SKM-1 (cell line): ENCODE results near the gene DYRK1B.

Experiments used
- DNase-seq: peaks from one replicate; lab custom pipeline; 2025; ENCODE audit not compliant: unreplicated experiment; lab: John Stamatoyannopoulos, UW

Gene DYRK1B

DNA sequence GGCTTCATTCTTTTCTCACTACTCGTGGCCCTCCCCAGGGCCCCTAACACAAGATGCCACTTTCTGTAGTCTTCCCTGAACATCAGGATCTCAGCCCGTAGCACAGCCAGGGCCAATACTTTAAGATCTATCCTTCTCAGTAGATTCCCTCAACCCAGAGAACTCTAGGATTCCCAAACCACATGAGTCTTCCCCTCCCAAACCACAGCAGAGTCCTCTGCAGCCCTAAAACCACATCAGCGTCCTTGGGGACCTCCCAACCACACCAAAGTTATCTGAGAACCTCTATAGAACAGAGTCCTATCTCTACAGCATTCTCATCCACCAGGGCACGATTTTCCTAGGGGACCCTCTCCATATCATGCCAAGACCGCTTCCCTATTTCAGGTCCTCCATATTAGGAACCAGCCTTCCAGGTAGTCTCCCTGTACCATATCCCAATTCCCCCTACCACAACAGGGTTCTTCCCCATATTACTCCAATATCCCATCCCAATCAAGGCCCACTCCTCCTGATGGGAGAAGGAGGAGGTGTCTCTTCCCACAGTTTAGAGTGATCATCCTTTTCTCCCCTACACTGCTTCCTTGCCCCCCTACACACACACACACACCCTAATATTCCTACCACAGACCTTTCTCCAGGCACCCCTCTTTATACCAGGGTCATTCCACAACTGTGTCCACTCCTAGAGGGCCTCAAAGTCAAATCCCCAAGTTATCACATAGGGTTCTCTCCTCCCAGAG lies 1.4 kb downstream of the DYRK1B start:
- no peak for DNase-seq

GRCh38 chr19:39831679-39832078 lies 2.3 kb downstream of the DYRK1B start:
- DNase-seq = no peak

- no peak for DNase-seq
Measured at GRCh38 chr19:39830847-39831246, 3.1 kb downstream of the DYRK1B start.

- no peak for DNase-seq
Measured at GRCh38 chr19:39830406-39830805, 3.6 kb downstream of the DYRK1B start.

- no peak for DNase-seq
Measured at GRCh38 chr19:39829702-39830275, 4.2 kb downstream of the DYRK1B start.

DNA sequence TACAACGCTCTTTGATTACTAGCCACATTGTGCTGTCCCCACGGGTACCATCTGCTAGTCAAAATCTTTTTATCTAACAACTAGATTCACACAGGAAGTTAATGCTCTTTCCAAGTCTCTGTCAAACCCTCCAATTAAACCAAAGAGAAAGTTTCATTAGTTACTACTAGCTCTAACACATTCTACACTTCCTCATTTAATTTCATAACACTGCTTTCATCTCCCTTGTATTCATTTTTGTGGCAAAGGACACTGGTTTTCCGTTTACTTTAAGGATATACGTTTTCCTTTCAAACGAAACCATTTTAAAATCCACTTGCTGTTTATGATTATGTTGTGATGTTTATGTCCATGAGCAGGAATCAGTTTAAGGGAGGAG lies 5.3 kb downstream of the DYRK1B start:
- no peak for DNase-seq

- DNase-seq = no peak
Measured at GRCh38 chr19:39828015-39828653, 5.8 kb downstream of the DYRK1B start.

- DNase-seq = no peak
Measured at GRCh38 chr19:39827216-39827615, 6.7 kb downstream of the DYRK1B start.

DNA sequence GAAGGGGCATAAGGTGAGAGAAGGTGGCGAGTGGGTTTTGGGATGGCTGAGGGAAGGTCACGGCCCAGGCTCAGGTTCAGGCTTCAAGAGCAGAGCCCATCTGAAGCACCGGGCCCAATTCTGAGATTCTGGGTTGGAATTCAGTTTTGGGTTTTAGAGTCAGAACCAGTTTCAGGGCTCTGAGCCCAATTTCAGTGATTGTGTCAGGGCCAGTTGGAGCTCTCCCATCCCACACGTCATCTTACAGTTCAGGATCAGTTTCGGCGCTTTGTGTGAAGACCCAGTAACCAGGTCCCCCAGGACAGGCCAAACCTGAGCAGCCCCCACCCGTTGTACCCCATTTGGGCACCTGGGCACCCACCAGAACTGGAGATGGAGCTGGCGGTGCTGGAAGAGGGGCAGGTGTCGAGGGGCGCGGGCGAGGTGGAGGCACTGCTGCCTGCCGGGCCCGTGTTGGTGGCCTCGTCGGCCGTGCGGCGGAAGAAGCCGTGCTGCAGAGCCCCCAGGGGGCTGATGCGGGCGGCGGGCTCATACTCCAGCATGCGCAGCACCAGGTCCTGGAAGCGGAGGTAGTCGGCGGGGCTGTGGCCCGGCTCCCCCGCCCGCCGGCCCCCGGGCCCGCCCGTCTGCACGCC lies 7.5 kb downstream of the DYRK1B start:
- no peak for DNase-seq

- DNase-seq = no peak
Measured at GRCh38 chr19:39825531-39826076, 8.4 kb downstream of the DYRK1B start.

- no peak for DNase-seq
Measured at GRCh38 chr19:39825093-39825463, 8.9 kb downstream of the DYRK1B start.

GRCh38 chr19:39824143-39825092 lies 9.5 kb downstream of the DYRK1B start:
- DNase-seq = peak; percentile 88

DNA sequence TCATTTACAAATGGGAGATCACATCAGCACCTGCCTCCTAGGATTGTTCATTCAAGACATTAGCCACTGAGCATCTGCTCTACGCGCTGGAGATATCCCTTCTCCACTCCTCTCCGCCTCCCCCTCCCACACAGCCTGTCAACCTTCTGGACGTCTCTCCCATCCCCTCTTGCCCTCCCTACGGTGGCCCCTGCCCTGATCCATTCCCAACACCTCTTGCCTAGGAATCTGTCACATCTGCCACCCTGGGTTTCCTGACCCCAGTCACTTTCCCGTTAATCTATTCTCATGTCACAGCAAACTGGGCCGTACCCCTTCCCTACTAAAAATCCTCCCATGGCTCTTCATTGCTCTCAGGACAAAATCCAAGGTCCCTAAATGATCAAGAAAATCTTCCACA lies 10.3 kb downstream of the DYRK1B start:
- no peak for DNase-seq

DNA sequence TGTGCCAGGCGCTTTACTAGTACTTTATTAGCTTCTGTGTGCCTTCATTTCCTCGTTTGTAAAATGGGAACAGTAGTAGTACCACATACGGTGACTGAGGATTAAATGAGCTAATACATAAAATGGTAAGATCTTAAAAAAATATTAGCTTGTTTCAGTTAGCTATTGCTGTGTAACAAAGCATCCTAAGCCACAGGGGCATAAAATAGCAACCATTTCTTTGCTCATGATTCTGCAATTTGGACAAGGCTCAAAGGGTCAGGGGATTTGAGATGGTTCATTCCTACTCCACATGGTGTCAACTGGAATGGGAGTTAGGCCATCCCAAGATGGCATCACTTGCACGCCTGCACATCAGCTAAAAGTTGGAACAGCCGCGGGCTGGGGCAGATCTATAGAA lies 13.3 kb downstream of the DYRK1B start:
- DNase-seq = no peak

DNA sequence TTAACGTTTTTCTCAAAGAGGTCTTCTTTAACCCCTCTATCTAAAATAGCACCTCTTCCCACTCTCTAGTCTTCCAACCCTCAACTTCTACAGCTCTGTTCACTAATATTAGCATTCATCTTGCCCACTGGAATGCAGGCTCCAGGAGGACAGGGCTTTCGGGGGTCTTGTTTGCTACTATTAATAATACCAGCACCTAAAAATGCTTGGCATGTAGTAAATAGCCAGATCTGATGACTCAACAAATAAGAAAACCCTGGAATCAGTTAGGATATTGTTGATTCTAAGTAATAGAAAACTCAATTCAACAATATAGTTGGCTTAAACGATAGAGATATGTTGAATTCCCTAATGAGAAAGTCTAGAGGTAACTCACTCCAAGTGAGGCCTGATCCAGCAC lies 14.2 kb downstream of the DYRK1B start:
- DNase-seq = no peak

GRCh38 chr19:39818626-39819097 lies 15.3 kb downstream of the DYRK1B start:
- no peak for DNase-seq

- DNase-seq = no peak
Measured at GRCh38 chr19:39817888-39818561, 15.9 kb downstream of the DYRK1B start.

DNA sequence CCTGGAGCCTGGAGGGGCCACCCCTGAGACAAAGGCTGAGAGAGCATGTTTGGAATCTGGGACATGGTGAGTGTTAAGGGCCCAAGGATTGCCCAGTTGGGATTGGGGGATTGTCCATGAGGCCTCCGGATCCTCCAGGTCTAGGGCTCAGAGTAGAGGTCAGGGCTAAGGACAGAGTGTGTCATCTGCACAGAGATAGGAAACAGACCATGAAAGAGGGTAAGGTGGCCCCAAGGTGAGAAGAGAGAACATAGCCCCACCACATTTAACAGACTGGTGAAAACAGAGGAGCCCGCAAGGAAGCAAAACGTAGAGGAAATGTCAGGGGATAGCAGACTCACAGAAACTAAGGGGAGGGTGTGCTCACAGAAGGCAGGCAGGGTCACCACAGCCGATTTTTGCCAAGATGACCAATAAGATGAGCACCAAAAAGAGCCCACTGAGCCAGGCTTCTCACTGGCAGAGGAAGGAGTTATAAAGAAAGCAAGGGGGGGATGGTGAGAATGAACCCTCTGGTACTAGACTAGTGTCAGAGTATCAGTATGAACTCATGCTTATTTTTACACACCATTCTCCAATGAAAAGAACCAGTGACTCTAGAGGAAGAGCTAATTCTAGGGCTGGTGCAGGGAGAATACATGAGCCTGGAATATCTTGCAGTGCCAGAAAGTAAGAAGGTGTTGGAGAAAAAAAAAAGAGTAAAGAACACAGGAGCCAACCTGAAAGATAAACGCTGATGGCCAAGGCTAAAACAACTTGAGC lies 17.5 kb downstream of the DYRK1B start:
- no peak for DNase-seq

- DNase-seq = no peak
Measured at GRCh38 chr19:39814595-39814994, 19.4 kb downstream of the DYRK1B start.
